Progenitor cell of endocrine pancreas (in vitro differentiated cells): Measurements from ENCODE around the gene MXRA7. TPM values are rescaled to one million over a fixed set of nuclear protein-coding genes. Genes with fewer than 3 reads are reported as not detected.

Source experiments
- DNase-seq: peaks from one replicate; pipeline ENCODE4 v3.0.0; 2021; ENCODE audit warnings: low spot score; ENCODE audit not compliant: unreplicated experiment
- H3K27ac Mint-ChIP-seq: 2 replicates; pipeline ENCODE4 v1.8.0; 2021; ENCODE audit warnings: mild to moderate bottlenecking, moderate library complexity, mixed read lengths
- H3K27me3 Mint-ChIP-seq: 2 replicates; pipeline ENCODE4 v1.8.0; 2021; ENCODE audit warnings: mixed read lengths
- H3K36me3 Mint-ChIP-seq: 2 replicates; pipeline ENCODE4 v1.8.0; 2022; ENCODE audit warnings: mixed read lengths; ENCODE audit not compliant: insufficient read depth
- H3K4me1 Mint-ChIP-seq: 2 replicates; pipeline ENCODE4 v1.8.0; 2021; ENCODE audit warnings: low read depth, mixed read lengths
- H3K4me3 Mint-ChIP-seq: 2 replicates; pipeline ENCODE4 v1.8.0; 2021; ENCODE audit warnings: low read depth, mild to moderate bottlenecking, moderate library complexity, mixed read lengths
- H3K9me3 Mint-ChIP-seq: 2 replicates; pipeline ENCODE4 v1.8.0; 2021; ENCODE audit warnings: low read depth, mixed read lengths
- total RNA-seq: library from RNA; stranded (reverse); gene quantifications from 2 replicates; pipeline ENCODE4 v1.2.1, GENCODE V29; 2021
- TF ChIP-seq, protein P1 (sequence below): fragments of 200-600 bp; sonication (generic); IDR thresholded peaks from one replicate; pipeline ENCODE4 v1.5.0; 2021; ENCODE audit warnings: antibody characterized with exemption, mild to moderate bottlenecking; ENCODE audit not compliant: unreplicated experiment

MXRA7 gene
- total RNA-seq, 1 donor from 2014 or later, result 94.9 TPM

DNA sequence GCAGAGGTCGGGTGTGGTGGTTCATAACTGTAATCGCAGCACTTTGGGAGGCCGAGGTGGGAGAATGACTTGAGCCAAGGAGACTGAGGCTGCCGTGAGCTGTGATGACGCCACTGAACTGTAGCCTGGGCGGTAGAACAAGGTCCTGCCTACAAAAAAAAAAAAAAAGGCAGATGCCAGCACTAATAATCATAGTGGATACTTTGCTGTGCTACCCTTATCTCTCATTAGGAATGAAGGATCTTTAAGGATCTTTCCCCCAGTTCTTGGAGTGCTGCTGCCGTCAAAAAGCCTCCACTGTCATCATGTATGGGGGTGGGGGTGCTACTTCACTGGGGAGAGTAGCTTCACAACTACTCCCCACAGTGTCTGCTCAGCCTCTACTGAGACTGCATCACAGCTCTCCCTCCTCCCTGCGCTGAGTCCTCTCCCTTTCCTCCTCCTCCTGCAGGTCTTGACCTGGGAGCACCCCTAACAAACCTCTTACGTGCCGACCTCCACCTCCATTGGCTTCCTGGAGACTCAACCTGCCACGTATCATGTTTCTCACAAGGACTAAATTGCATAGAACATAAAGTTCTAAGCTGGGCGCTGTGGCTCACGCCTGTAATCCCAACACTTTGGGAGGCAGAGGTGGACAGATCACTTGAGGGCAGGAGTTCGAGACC, 42.8 kb downstream of the MXRA7 start:
- H3K9me3 Mint-ChIP-seq, result no peaks in the 10 kb centered on the region
- no peaks in the 10 kb centered on the region for H3K27me3 Mint-ChIP-seq
- no peak overlapping the region for H3K4me3 Mint-ChIP-seq
- TF ChIP-seq, protein P1, sequence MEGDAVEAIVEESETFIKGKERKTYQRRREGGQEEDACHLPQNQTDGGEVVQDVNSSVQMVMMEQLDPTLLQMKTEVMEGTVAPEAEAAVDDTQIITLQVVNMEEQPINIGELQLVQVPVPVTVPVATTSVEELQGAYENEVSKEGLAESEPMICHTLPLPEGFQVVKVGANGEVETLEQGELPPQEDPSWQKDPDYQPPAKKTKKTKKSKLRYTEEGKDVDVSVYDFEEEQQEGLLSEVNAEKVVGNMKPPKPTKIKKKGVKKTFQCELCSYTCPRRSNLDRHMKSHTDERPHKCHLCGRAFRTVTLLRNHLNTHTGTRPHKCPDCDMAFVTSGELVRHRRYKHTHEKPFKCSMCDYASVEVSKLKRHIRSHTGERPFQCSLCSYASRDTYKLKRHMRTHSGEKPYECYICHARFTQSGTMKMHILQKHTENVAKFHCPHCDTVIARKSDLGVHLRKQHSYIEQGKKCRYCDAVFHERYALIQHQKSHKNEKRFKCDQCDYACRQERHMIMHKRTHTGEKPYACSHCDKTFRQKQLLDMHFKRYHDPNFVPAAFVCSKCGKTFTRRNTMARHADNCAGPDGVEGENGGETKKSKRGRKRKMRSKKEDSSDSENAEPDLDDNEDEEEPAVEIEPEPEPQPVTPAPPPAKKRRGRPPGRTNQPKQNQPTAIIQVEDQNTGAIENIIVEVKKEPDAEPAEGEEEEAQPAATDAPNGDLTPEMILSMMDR, result no peak
- no peak overlapping the region for H3K27ac Mint-ChIP-seq
- no peaks in the 10 kb centered on the region for H3K36me3 Mint-ChIP-seq
- peaks cover 16% of the 10 kb centered on the region for H3K4me1 Mint-ChIP-seq
- DNase-seq, result no peak

GRCh38 chr17:76667491-76667755, 43.3 kb downstream of the MXRA7 start:
- Mint-ChIP-seq H3K4me1 (peaks cover 14% of the 10 kb centered on the region), H3K27ac (no peak overlapping the region), H3K27me3 (no peaks in the 10 kb centered on the region), H3K36me3 (no peaks in the 10 kb centered on the region), H3K4me3 (no peak overlapping the region), H3K9me3 (no peaks in the 10 kb centered on the region)
- TF ChIP-seq, protein P1, result no peak
- DNase-seq, result no peak

GRCh38 chr17:76660656-76661042, 50.1 kb downstream of the MXRA7 start:
- H3K27ac Mint-ChIP-seq, result no peak overlapping the region

GRCh38 chr17:76659928-76660655, 50.7 kb downstream of the MXRA7 start:
- TF ChIP-seq, protein P1, result no peak
- DNase-seq, result no peak
- peaks cover 25% of the 10 kb centered on the region for H3K4me1 Mint-ChIP-seq
- no peaks in the 10 kb centered on the region for H3K9me3 Mint-ChIP-seq
- no peak overlapping the region for H3K27ac Mint-ChIP-seq
- H3K36me3 Mint-ChIP-seq, result no peaks in the 10 kb centered on the region
- no peak overlapping the region for H3K4me3 Mint-ChIP-seq
- H3K27me3 Mint-ChIP-seq, result no peaks in the 10 kb centered on the region

More at GRCh38 chr17:76660656-76661042, 50.1 kb downstream of the MXRA7 start:
- no peak for DNase-seq
- Mint-ChIP-seq H3K9me3 (no peaks in the 10 kb centered on the region), H3K27me3 (no peaks in the 10 kb centered on the region), H3K4me3 (no peak overlapping the region), H3K4me1 (peaks cover 25% of the 10 kb centered on the region), H3K36me3 (no peaks in the 10 kb centered on the region)
- TF ChIP-seq, protein P1, result no peak

DNA sequence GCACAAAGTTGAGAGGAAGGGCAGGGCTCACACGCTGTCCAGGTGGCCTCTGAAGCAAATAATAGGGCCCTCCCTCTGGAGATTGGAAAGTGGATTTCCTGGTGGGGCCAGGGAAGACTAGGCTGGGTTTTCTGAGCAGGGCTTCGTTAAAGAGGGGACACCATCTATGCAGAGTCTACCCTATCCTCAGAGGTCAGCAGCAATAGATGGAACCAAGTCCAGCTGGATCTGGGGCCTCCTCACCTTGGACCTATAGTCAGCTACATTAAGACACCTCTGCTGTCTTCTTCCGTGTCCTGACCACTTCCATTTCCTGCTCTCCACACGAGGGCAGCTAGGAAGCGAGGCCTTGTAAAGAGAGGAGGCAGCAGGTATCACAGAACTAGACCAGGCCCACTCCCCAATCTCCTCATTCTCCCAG, 52.5 kb downstream of the MXRA7 start:
- DNase-seq, result no peak
- H3K27me3 Mint-ChIP-seq, result no peaks in the 10 kb centered on the region
- H3K27ac Mint-ChIP-seq, result peak overlapping the region; percentile 57
- no peaks in the 10 kb centered on the region for H3K9me3 Mint-ChIP-seq
- peaks cover 25% of the 10 kb centered on the region for H3K4me1 Mint-ChIP-seq
- no peak overlapping the region for H3K4me3 Mint-ChIP-seq
- no peaks in the 10 kb centered on the region for H3K36me3 Mint-ChIP-seq
- TF ChIP-seq, protein P1, result no peak
